ENCODE data around the gene AVPR1B.
A peak's percentile ranks its signal among the peaks of the same experiment; 100 is the strongest.

AVPR1B gene

GRCh38 chr1:206111271-206111927 is 5.8 kb downstream of the AVPR1B start:
- no peak for DNase-seq

- no peak for DNase-seq
Measured at GRCh38 chr1:206110820-206111219, 6.4 kb downstream of the AVPR1B start.

- DNase-seq: no peak
Measured at GRCh38 chr1:206110161-206110560, 7.0 kb downstream of the AVPR1B start.

- no peak for DNase-seq
Measured at GRCh38 chr1:206109718-206110117, 7.5 kb downstream of the AVPR1B start.

- DNase-seq: no peak
Measured at GRCh38 chr1:206108635-206109034, 8.6 kb downstream of the AVPR1B start.

- no peak for DNase-seq
Measured at GRCh38 chr1:206107168-206107544, 10.0 kb downstream of the AVPR1B start.

- peak; percentile 80 to 83 for DNase-seq
Measured at GRCh38 chr1:206106328-206107167, 10.6 kb downstream of the AVPR1B start.

GRCh38 chr1:206105464-206105995 is 11.7 kb downstream of the AVPR1B start:
- DNase-seq: no peak

GRCh38 chr1:206103979-206104378 is 13.2 kb downstream of the AVPR1B start:
- DNase-seq: no peak

GRCh38 chr1:206102292-206102936 is 14.8 kb downstream of the AVPR1B start:
- DNase-seq: no peak

GRCh38 chr1:206101351-206102045 is 15.7 kb downstream of the AVPR1B start:
- no peak for DNase-seq

GRCh38 chr1:206100226-206100815 is 16.9 kb downstream of the AVPR1B start:
- no peak for DNase-seq

GRCh38 chr1:206098242-206098919 is 18.8 kb downstream of the AVPR1B start:
- DNase-seq: no peak

- no peak for DNase-seq
Measured at GRCh38 chr1:206097381-206097780, 19.8 kb downstream of the AVPR1B start.

GRCh38 chr1:206094024-206094423 is 23.2 kb downstream of the AVPR1B start:
- no peak for DNase-seq

GRCh38 chr1:206089341-206089740 is 27.8 kb downstream of the AVPR1B start:
- no peak for DNase-seq

GRCh38 chr1:206087091-206087490 is 30.1 kb downstream of the AVPR1B start:
- DNase-seq: no peak

GRCh38 chr1:206083750-206084149 is 33.4 kb downstream of the AVPR1B start:
- no peak for DNase-seq

- no peak for DNase-seq
Measured at GRCh38 chr1:206082831-206083695, 34.1 kb downstream of the AVPR1B start.

GRCh38 chr1:206081856-206082255 is 35.3 kb downstream of the AVPR1B start:
- DNase-seq: no peak
